ENCODE data around the gene MFSD12. TPM values are rescaled to one million over a fixed set of nuclear protein-coding genes. Genes with fewer than 3 reads are reported as not detected.

Gene MFSD12
- total RNA-seq, 1 experiment from 2014 or later: 131 TPM

DNA sequence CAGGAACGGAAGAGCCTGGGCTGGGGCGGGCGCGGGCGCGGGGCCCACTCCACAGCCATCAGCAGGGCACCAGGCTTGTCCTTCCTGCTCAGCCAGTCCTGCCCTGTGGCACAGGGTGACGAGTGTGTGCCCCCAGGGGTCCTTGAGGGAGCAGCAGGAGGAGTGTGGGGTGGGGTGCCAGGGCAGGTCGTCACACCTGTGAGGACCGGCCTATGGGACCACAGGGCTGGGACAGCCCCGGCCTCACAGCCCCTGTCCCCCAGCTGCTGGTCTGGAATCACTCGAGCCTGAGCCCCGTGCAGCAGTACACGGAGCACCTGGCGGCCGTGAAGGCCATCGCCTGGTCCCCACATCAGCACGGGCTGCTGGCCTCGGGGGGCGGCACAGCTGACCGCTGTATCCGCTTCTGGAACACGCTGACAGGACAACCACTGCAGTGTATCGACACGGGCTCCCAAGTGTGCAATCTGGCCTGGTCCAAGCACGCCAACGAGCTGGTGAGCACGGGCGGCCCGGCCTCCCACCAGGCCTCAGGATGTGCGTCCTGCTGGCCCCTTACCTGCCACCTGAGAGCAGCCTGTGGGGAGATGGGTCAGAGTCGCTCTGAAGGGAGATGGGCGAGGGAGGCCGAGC lies 25.1 kb downstream of the MFSD12 start:
- POLR2A ChIA-PET: no interaction called here
- Histone ChIP-seq H3K4me2 (ENCODE audit: low read length) (no peak overlapping the region), H3K27me3 (ENCODE audit: insufficient read depth, low read length) (no peaks in the 10 kb centered on the region), H3K4me3 (replicated peaks in 1 of 2; ENCODE audit: low read depth in 1 of 2, low read length in 2 of 2) (no peak overlapping the region), H3K4me1 (ENCODE audit: control insufficient read depth in 1 of 2, insufficient read depth in 2 of 2, low read length in 2 of 2) (no peaks in the 10 kb centered on the region), H3K27ac (ENCODE audit: low read depth, low read length) (no peak overlapping the region), H4K20me1 (ENCODE audit: insufficient read depth) (no peaks in the 10 kb centered on the region), H3K9me3 (ENCODE audit: control insufficient read depth in 1 of 2, insufficient read depth in 1 of 2, low read depth in 1 of 2, low read length in 2 of 2) (no peaks in the 10 kb centered on the region), H3K9me2 (ENCODE audit: insufficient read depth) (no peaks in the 10 kb centered on the region), H3K36me3 (ENCODE audit: control insufficient read depth in 1 of 2, insufficient read depth in 2 of 2, low read length in 2 of 2) (peaks cover 11 to 31% of the 10 kb centered on the region in 2 experiments; a peak in 3 of 4 replicates), H2AFZ (ENCODE audit: low read depth, low read length, poor library complexity, severe bottlenecking) (no peak overlapping the region), H3K9ac (ENCODE audit: low read length) (no peak overlapping the region), H3K79me2 (ENCODE audit: insufficient read depth, low read length) (no peaks in the 10 kb centered on the region)
- DNase-seq (ENCODE audit: low read depth, low spot score) (no peak), ATAC-seq (no peak)
- intact Hi-C loops (cut with micrococcal nuclease): no loop called here
- TF ChIP-seq ZFX (IDR thresholded peaks at IDR 0.05) (no peak), EZH2 (IDR thresholded peaks at IDR 0.05) (no peak), EGR1 (IDR thresholded peaks at IDR 0.05; ENCODE audit: low read depth) (no peak), TCF7L2 (IDR thresholded peaks at IDR 0.05; ENCODE audit: borderline replicate concordance, extremely low read depth, insufficient read depth, insufficient read length) (no peak), SP1 (IDR thresholded peaks at IDR 0.05; ENCODE audit: low read depth) (no peak), FOSL1 (IDR thresholded peaks at IDR 0.05; ENCODE audit: low read depth) (no peak), SIN3A (IDR thresholded peaks at IDR 0.05; ENCODE audit: low read depth) (no peak), JUND (IDR thresholded peaks at IDR 0.05) (no peak), YY1 (IDR thresholded peaks at IDR 0.05; ENCODE audit: extremely low read depth, insufficient replicate concordance, low read depth, low read length) (no peak), ZNF274 (IDR thresholded peaks at IDR 0.05; ENCODE audit: low read depth, low read length) (no peak)
- TF ChIP-seq, protein P1, sequence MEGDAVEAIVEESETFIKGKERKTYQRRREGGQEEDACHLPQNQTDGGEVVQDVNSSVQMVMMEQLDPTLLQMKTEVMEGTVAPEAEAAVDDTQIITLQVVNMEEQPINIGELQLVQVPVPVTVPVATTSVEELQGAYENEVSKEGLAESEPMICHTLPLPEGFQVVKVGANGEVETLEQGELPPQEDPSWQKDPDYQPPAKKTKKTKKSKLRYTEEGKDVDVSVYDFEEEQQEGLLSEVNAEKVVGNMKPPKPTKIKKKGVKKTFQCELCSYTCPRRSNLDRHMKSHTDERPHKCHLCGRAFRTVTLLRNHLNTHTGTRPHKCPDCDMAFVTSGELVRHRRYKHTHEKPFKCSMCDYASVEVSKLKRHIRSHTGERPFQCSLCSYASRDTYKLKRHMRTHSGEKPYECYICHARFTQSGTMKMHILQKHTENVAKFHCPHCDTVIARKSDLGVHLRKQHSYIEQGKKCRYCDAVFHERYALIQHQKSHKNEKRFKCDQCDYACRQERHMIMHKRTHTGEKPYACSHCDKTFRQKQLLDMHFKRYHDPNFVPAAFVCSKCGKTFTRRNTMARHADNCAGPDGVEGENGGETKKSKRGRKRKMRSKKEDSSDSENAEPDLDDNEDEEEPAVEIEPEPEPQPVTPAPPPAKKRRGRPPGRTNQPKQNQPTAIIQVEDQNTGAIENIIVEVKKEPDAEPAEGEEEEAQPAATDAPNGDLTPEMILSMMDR (IDR thresholded peaks at IDR 0.05 in 2 of 3, conservative IDR thresholded peaks at IDR 0.05 in 1 of 3; ENCODE audit: borderline replicate concordance in 1 of 3, insufficient read depth in 1 of 3, low read depth in 2 of 3, low read length in 2 of 3): no peak
- TF ChIP-seq, protein P2, sequence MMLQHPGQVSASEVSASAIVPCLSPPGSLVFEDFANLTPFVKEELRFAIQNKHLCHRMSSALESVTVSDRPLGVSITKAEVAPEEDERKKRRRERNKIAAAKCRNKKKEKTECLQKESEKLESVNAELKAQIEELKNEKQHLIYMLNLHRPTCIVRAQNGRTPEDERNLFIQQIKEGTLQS (IDR thresholded peaks at IDR 0.05): no peak
- TF ChIP-seq, protein P3, sequence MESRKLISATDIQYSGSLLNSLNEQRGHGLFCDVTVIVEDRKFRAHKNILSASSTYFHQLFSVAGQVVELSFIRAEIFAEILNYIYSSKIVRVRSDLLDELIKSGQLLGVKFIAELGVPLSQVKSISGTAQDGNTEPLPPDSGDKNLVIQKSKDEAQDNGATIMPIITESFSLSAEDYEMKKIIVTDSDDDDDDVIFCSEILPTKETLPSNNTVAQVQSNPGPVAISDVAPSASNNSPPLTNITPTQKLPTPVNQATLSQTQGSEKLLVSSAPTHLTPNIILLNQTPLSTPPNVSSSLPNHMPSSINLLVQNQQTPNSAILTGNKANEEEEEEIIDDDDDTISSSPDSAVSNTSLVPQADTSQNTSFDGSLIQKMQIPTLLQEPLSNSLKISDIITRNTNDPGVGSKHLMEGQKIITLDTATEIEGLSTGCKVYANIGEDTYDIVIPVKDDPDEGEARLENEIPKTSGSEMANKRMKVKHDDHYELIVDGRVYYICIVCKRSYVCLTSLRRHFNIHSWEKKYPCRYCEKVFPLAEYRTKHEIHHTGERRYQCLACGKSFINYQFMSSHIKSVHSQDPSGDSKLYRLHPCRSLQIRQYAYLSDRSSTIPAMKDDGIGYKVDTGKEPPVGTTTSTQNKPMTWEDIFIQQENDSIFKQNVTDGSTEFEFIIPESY (IDR thresholded peaks at IDR 0.05; ENCODE audit: extremely low read depth, insufficient replicate concordance, low read length): no peak
- RAD21 ChIA-PET (ENCODE audit: low non-redundant PET in 1 of 2, low total read pairs in 2 of 2, uncharacterized antibody in 2 of 2, unreplicated experiment in 2 of 2): no interaction called here
- BruUV-seq (replicated peaks): no TSS peak
- CTCF ChIA-PET: no interaction called here
